Measurements from ENCODE around the gene NKTR. TPM values are rescaled to one million over a fixed set of nuclear protein-coding genes. Genes with fewer than 3 reads are reported as not detected.
A peak's percentile ranks its signal among the peaks of the same experiment; 100 is the strongest.
"Not testable (repeated sequence)": the region's sequence is repeated elsewhere in the genome, so short reads cannot be mapped to it uniquely, and the experiment has no call there.

The NKTR gene
- total RNA-seq (100 to 1,000 TPM in 1 of 4 donors, 10 to 100 TPM in 3; 81.3 to 130 (median 84.4) TPM), polyA plus RNA-seq (10 to 100 TPM in 1 of 3 donors, 1 to 10 TPM in 2; 1.8 to 27.9 (median 2.5) TPM)

DNA sequence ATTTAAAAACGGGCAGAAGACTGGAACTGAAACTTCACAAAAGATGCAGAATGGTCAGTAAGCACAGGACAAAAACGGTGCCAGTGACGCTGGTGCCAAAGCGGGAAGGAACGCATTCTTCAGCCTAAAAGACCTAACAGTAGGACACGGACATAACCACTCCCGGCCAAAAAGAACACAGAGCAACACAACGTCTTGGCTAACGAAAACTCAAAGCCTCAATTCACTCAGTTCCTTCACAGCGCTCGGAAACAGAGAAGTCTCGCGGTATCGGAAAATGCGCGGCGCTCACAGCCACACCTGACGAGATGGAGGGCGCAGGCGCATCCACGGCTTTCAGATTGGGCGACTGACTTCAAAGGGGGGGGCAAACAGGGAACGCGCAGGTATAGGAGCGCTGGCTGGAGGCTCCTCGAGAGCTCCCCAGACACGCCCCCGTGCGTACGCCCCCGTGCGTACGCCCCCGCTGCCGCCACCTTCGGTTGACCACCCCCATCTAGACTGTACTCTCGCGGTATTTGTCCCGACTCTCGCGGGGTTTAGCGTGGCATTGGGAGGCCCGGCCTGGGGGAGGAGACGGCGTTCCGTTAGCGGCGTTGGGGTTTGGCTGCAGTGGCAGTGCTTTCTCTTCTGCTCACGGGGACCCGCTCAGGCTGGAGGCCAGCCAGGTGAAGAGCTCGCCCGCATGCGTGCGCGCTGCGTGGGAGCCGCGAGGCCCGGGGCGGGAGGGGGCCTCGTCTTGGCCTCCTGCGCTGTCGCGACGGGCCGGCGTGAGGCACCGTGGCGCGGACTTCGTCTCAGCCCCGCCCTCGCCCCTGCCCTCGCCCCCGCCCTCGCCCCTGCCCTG lies at the start of gene NKTR:
Gene NKTR (plus strand): TSS at position 576 of the 847 bp plus-strand sequence. CDS start 321 bp downstream, outside the sequence.
- WGBS, 2 donors, result 0% methylated on average over 76 of the region's 76 CpGs
- TF ChIP-seq CTCF (IDR thresholded peaks at IDR 0.05) (no peak), POLR2AphosphoS5 (IDR thresholded peaks at IDR 0.05) (peak; percentile 80 to 97 (median 94)), EP300 (IDR thresholded peaks at IDR 0.05) (no peak), POLR2A (IDR thresholded peaks at IDR 0.05) (peak; percentile 84 to 89)
- Histone ChIP-seq H3K4me1 (peaks cover 0 to 27% (median 24%) of the 10 kb centered on the region in 4 donors), H3K27ac (peak within 1 kb of the TSS; percentile 94 to 98 (median 96)), H3K4me3 (peak within 1 kb of the TSS; percentile 70 to 89 (median 86)), H3K9me3 (no peaks in the 10 kb centered on the region), H3K27me3 (no peaks in the 10 kb centered on the region), H3K36me3 (peaks cover 0 to 5% (median 5%) of the 10 kb centered on the region in 4 donors)
- intact Hi-C loops (cut with DNase I), result loop anchor here (2.0 kb wide), 2 partner anchors 52 to 144 kb away; partner anchors contain the start of gene ZBTB47
- peak; percentile 98 for DNase-seq

DNA sequence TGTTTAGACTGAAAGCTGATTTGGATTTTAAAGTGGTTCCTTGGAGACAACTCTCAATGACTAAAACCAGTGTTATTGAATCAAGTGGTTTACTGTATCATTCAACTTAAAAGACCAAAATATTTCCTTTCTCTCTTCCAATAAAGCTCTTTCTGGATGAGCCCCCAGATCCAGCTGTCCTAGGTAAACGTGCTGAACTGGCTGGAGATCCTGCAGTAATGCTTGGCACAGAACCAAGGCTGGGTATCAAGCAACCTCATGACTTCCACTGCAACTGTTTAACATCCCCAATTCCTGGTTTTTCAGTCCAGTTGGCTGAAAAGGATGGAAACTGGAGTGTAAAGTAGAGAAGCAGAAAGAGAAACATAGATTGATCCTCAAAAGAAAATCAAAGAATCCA lies 47.7 kb upstream of the NKTR start:
- Histone ChIP-seq H3K27ac (no peak overlapping the region), H3K4me1 (no peaks in the 10 kb centered on the region), H3K4me3 (no peak overlapping the region), H3K9me3 (no peaks in the 10 kb centered on the region), H3K27me3 (no peaks in the 10 kb centered on the region), H3K36me3 (peaks cover 30 to 83% (median 40%) of the 10 kb centered on the region in 4 donors)
- intact Hi-C loops (cut with DNase I), result no loop called here
- peak; percentile 29 for DNase-seq
- no peak for TF ChIP-seq POLR2AphosphoS5 (IDR thresholded peaks at IDR 0.05)
- TF ChIP-seq POLR2A (IDR thresholded peaks at IDR 0.05), result no peak
- 21 to 54% methylated on average over 1 of the region's 1 CpG for WGBS, 2 donors

- 58 to 74% methylated on average over 3 of the region's 3 CpGs for WGBS, 2 donors
- TF ChIP-seq EP300 (IDR thresholded peaks at IDR 0.05) (no peak), POLR2A (IDR thresholded peaks at IDR 0.05) (no peak), POLR2AphosphoS5 (IDR thresholded peaks at IDR 0.05) (no peak), CTCF (IDR thresholded peaks at IDR 0.05) (no peak)
- no peak overlapping the region for H3K27ac ChIP-seq
- H3K27me3 ChIP-seq, result no peaks in the 10 kb centered on the region
- no peak overlapping the region for H3K4me3 ChIP-seq
- H3K9me3 ChIP-seq, result no peaks in the 10 kb centered on the region
- DNase-seq, result no peak
- H3K36me3 ChIP-seq, result peaks cover 37 to 97% (median 49%) of the 10 kb centered on the region in 4 donors
- H3K4me1 ChIP-seq, result no peaks in the 10 kb centered on the region
- intact Hi-C loops (cut with DNase I), result no loop called here
These were observed 44.3 kb upstream of the NKTR start for GRCh38 chr3:42556089-42556632.

DNA sequence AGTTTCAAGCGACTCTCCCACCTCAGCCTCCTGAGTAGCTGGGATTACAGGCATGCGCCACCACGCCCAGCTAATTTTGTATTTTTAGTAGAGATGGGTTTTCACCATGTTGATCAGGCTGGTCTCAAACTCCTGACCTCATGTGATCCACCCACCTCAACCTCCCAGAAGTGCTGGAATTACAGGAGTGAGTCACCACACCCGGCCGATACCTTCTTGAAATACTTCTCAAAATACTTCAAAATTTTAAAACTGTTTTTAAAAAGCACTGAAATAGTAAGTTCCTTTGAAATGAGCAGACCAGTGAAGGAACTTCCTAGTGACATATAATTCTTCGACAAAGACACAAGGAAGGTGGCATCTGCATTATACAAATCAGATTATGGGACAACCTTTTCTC lies 43.7 kb upstream of the NKTR start:
- H3K4me1 ChIP-seq; H3K9me3 ChIP-seq; DNase-seq; intact Hi-C loops (cut with DNase I); H3K27ac ChIP-seq; H3K27me3 ChIP-seq; H3K4me3 ChIP-seq: not testable (repeated sequence)
- peaks cover 37 to 98% (median 47%) of the 10 kb centered on the region in 4 donors for H3K36me3 ChIP-seq
- 92 to 95% methylated on average over 6 of the region's 6 CpGs for WGBS, 2 donors

DNA sequence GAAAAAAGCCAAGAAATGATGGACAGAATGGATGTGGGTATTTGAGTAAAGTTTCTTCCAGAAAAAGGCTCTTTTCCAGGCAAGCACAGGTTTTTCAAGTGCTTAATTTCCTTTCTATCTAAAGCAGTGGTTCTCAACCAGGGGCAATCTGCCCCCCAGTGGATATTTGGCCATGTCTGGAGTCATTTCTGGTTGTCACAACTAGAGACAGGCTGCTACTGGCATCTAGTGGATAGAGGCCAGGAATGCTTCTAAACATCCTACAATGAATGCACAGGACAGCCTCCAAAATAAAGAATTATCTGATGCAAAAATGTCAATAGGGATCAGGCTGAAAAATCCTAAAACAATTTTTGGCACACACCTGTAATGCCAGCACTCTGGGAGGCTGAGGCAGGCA lies 42.6 kb upstream of the NKTR start:
- Histone ChIP-seq H3K36me3 (peaks cover 37 to 98% (median 47%) of the 10 kb centered on the region in 4 donors), H3K27ac (no peak overlapping the region), H3K4me1 (no peaks in the 10 kb centered on the region), H3K27me3 (no peaks in the 10 kb centered on the region), H3K4me3 (no peak overlapping the region), H3K9me3 (no peaks in the 10 kb centered on the region)
- DNase-seq, result no peak
- TF ChIP-seq CTCF (IDR thresholded peaks at IDR 0.05), result no peak
- TF ChIP-seq POLR2AphosphoS5 (IDR thresholded peaks at IDR 0.05), result no peak
- intact Hi-C loops (cut with DNase I), result no loop called here
